H1 (cell line): Measurements from ENCODE around the gene CEP44. TPM values are rescaled to one million over a fixed set of nuclear protein-coding genes. Genes with fewer than 3 reads are reported as not detected.

Experiments used
- CTCF ChIA-PET: fragments of 300-600 bp; sonication (Branson Sonifier 250); formaldehyde crosslinking; loops from one replicate; lab custom pipeline; 2021; ENCODE audit not compliant: partially characterized antibody; lab: Charles Lee
- POLR2A ChIA-PET: fragments of 300-600 bp; sonication (Branson Sonifier 250); formaldehyde crosslinking; loops from one replicate; lab custom pipeline; 2021; ENCODE audit warnings: inconsistent platforms; ENCODE audit not compliant: partially characterized antibody; lab: Charles Lee
- DNase-seq, 2 experiments: peaks; one replicate each; pipeline versions ENCODE4 v3.0.0 to v3.0.0-alpha.2; 2010 to 2022; ENCODE audit warnings: low spot score in 2 of 2, low read depth in 1 of 2, mixed read lengths in 1 of 2
- FAIRE-seq: peaks from 2 replicates; lab custom pipeline; 2011; peaks lifted over from hg19 to GRCh38; lab: Jason Lieb, UNC
- H2AFZ ChIP-seq: 2 replicates; pipeline ENCODE4 v1.8.1; 2012; ENCODE audit warnings: low read length, inconsistent platforms
- H2AK5ac ChIP-seq: 2 replicates; pipeline ENCODE4 v1.6.1; 2013; ENCODE audit warnings: low read depth, low read length
- H2BK120ac ChIP-seq: replicated peaks from 2 replicates; pipeline ENCODE3; 2013; ENCODE audit warnings: low read depth, low read length, inconsistent platforms
- H2BK12ac ChIP-seq: 2 replicates; pipeline ENCODE4 v1.6.1; 2013; ENCODE audit warnings: low read depth, low read length
- H2BK15ac ChIP-seq: 2 replicates; pipeline ENCODE4 v1.6.1; 2013; ENCODE audit warnings: low read length
- H2BK20ac ChIP-seq: 2 replicates; pipeline ENCODE4 v1.6.1; 2013; ENCODE audit warnings: low read length
- H2BK5ac ChIP-seq: 2 replicates; pipeline ENCODE4 v1.6.1; 2013; ENCODE audit warnings: low read depth, low read length
- H3K14ac ChIP-seq: 2 replicates; pipeline ENCODE4 v1.6.1; 2013; ENCODE audit warnings: inconsistent platforms; ENCODE audit not compliant: insufficient read length
- H3K18ac ChIP-seq: 2 replicates; pipeline ENCODE4 v1.6.1; 2013; ENCODE audit warnings: low read length; ENCODE audit errors: extremely low read depth
- H3K23ac ChIP-seq: 2 replicates; pipeline ENCODE4 v1.6.1; 2013; ENCODE audit warnings: inconsistent platforms; ENCODE audit not compliant: insufficient read length
- H3K23me2 ChIP-seq: 2 replicates; pipeline ENCODE4 v1.6.1; 2013; ENCODE audit warnings: low read depth, low read length
- H3K27ac ChIP-seq: 2 replicates; pipeline ENCODE4 v1.6.1; 2011; ENCODE audit warnings: low read depth, low read length, inconsistent platforms
- H3K27me3 ChIP-seq, 4 experiments: replicated peaks in 1 of 4; 1 replicate in 1 of 4; 2 replicates in 3 of 4; pipeline versions ENCODE4 v1.6.1 to v1.8.1; 2011 to 2013; ENCODE audit warnings: low read length in 3 of 4, mild to moderate bottlenecking in 3 of 4, inconsistent platforms in 2 of 4, mixed read lengths in 2 of 4, moderate library complexity in 1 of 4; ENCODE audit not compliant: control insufficient read depth in 3 of 4, insufficient read depth in 3 of 4; ENCODE audit errors: extremely low read depth in 1 of 4
- H3K36me3 ChIP-seq, 4 experiments: 2 replicates each; pipeline versions ENCODE4 v1.6.1 to v1.8.1; 2011 to 2013; ENCODE audit warnings: mild to moderate bottlenecking in 4 of 4, low read length in 3 of 4, moderate library complexity in 2 of 4, control low read depth in 1 of 4, inconsistent platforms in 1 of 4; ENCODE audit not compliant: insufficient read depth in 4 of 4, control insufficient read depth in 2 of 4
- H3K4ac ChIP-seq: replicated peaks from 2 replicates; pipeline ENCODE3; 2013; ENCODE audit warnings: low read length, low read depth, mixed read lengths, inconsistent platforms; ENCODE audit not compliant: insufficient read length
- H3K4me1 ChIP-seq, 4 experiments: replicated peaks in 1 of 4; 1 replicate in 1 of 4; 2 replicates in 3 of 4; pipeline versions ENCODE4 v1.6.1 to v1.8.1; 2011 to 2013; ENCODE audit warnings: low read length in 3 of 4, inconsistent platforms in 2 of 4, mixed read lengths in 1 of 4; ENCODE audit not compliant: insufficient read depth in 4 of 4, control insufficient read depth in 3 of 4
- H3K4me2 ChIP-seq, 2 experiments: 2 replicates each; pipeline versions ENCODE4 v1.6.1 to v1.8.1; 2011 to 2013; ENCODE audit warnings: low read depth in 2 of 2, low read length in 2 of 2, control low read depth in 1 of 2, inconsistent platforms in 1 of 2, mild to moderate bottlenecking in 1 of 2; ENCODE audit not compliant: insufficient read depth in 1 of 2
- H3K4me3 ChIP-seq, 4 experiments: fragments of 200-600, 300-600 bp in 1 of 4; sonication (generic), shearing (Covaris generic), sonication (Bioruptor Twin) in 1 of 4; 2 replicates each; pipeline versions ENCODE4 v1.5.1 to v1.8.1; 2011 to 2016; ENCODE audit warnings: low read length in 4 of 4, low read depth in 3 of 4, control low read depth in 2 of 4, inconsistent platforms in 2 of 4, mild to moderate bottlenecking in 2 of 4, mixed read lengths in 1 of 4, moderate library complexity in 1 of 4; ENCODE audit not compliant: insufficient read depth in 2 of 4; ENCODE audit errors: extremely low read depth in 1 of 4
- H3K56ac ChIP-seq: replicated peaks from 2 replicates; pipeline ENCODE3; 2013; ENCODE audit warnings: low read depth, mild to moderate bottlenecking, mixed read lengths, low read length, inconsistent platforms; ENCODE audit not compliant: insufficient read length
- H3K79me1 ChIP-seq: 2 replicates; pipeline ENCODE4 v1.6.1; 2013; ENCODE audit warnings: low read depth, low read length, control low read depth
- H3K79me2 ChIP-seq, 2 experiments: 2 replicates each; pipeline versions ENCODE4 v1.6.1 to v1.8.1; 2012 to 2013; ENCODE audit warnings: low read length in 2 of 2, mild to moderate bottlenecking in 2 of 2, inconsistent platforms in 1 of 2; ENCODE audit not compliant: insufficient read depth in 2 of 2, control insufficient read depth in 1 of 2
- H3K9ac ChIP-seq, 4 experiments: replicated peaks in 1 of 4; 1 replicate in 1 of 4; 2 replicates in 3 of 4; pipeline versions ENCODE4 v1.6.1 to v1.8.1; 2011 to 2013; ENCODE audit warnings: low read depth in 3 of 4, low read length in 3 of 4, control low read depth in 2 of 4, mild to moderate bottlenecking in 2 of 4, moderate library complexity in 2 of 4, inconsistent platforms in 1 of 4; ENCODE audit errors: extremely low read depth in 1 of 4
- H3K9me3 ChIP-seq, 2 experiments: 2 replicates each; pipeline versions ENCODE4 v1.6.1 to v1.8.1; 2012 to 2013; ENCODE audit warnings: mild to moderate bottlenecking in 2 of 2, moderate library complexity in 2 of 2, control low read depth in 1 of 2, inconsistent platforms in 1 of 2, low read depth in 1 of 2, low read length in 1 of 2, mixed read lengths in 1 of 2; ENCODE audit not compliant: insufficient read depth in 2 of 2
- H4K20me1 ChIP-seq, 2 experiments: replicated peaks in 1 of 2; 2 replicates each; pipeline versions ENCODE3 to v1.8.1; 2011 to 2013; ENCODE audit warnings: inconsistent platforms in 2 of 2, low read length in 2 of 2, mild to moderate bottlenecking in 1 of 2; ENCODE audit not compliant: insufficient read depth in 2 of 2, control insufficient read depth in 1 of 2
- H4K5ac ChIP-seq: 2 replicates; pipeline ENCODE4 v1.6.1; 2013; ENCODE audit warnings: low read length, low read depth, mixed read lengths, inconsistent platforms; ENCODE audit not compliant: insufficient read length
- H4K8ac ChIP-seq: 2 replicates; pipeline ENCODE4 v1.8.0; 2013; ENCODE audit warnings: mild to moderate bottlenecking, moderate library complexity, low read length, inconsistent platforms; ENCODE audit not compliant: insufficient read depth; ENCODE audit errors: extremely low read depth
- H4K91ac ChIP-seq: replicated peaks from 2 replicates; pipeline ENCODE3; 2013; ENCODE audit warnings: low read length, mixed read lengths, inconsistent platforms; ENCODE audit not compliant: insufficient read length
- ATF2 ChIP-seq: IDR thresholded peaks from 2 replicates; pipeline ENCODE4 v1.6.1; 2012; ENCODE audit warnings: low read length, inconsistent platforms
- BACH1 ChIP-seq: IDR thresholded peaks from 2 replicates; pipeline ENCODE4 v1.6.1; 2012; ENCODE audit warnings: low read length, improper control_type of control experiment
- CEBPB ChIP-seq: IDR thresholded peaks from 2 replicates; pipeline ENCODE4 v1.6.1; 2012; ENCODE audit warnings: low read depth, low read length
- JUND ChIP-seq: IDR thresholded peaks from 2 replicates; pipeline ENCODE4 v1.6.1; 2011; ENCODE audit warnings: mild to moderate bottlenecking, improper control_type of control experiment, low read length
- POU5F1 ChIP-seq: IDR thresholded peaks from 2 replicates; pipeline ENCODE4 v1.6.1; 2011; ENCODE audit warnings: low read depth, mild to moderate bottlenecking, low read length, moderate library complexity
- SAP30 ChIP-seq: fragments of 300-600 bp; sonication (generic); IDR thresholded peaks from 2 replicates; pipeline ENCODE4 v1.7.1; 2012; ENCODE audit warnings: low read length, moderate library complexity, mild to moderate bottlenecking, inconsistent platforms; ENCODE audit not compliant: insufficient read depth, insufficient replicate concordance
- SP1 ChIP-seq: IDR thresholded peaks from 2 replicates; pipeline ENCODE4 v1.6.1; 2011; ENCODE audit warnings: low read depth, low read length
- WGBS, 2 experiments: shearing (Covaris generic) in 1 of 2; methylation state at CpG; one replicate each; pipeline versions ENCODE4 v1.1.6 to v1.1.7; 2013 to 2015; ENCODE audit warnings: low lambda C conversion rate in 2 of 2, mixed read lengths in 2 of 2, inconsistent platforms in 1 of 2, low coverage in 1 of 2, missing lambda C conversion rate in 1 of 2; ENCODE audit not compliant: insufficient replicate concordance in 2 of 2, insufficient coverage in 1 of 2, insufficient read length in 1 of 2; ENCODE audit errors: extremely low coverage in 1 of 2, missing lambda C conversion rate in 1 of 2; 5-methylcytosine and 5-hydroxymethylcytosine counted together
- polyA plus RNA-seq, 7 experiments: library from polyadenylated mRNA; depleted of rRNA in 3 of 7; stranded (reverse) in 5 of 7; unstranded in 2 of 7; fragments of >200 nt in 5 of 7; fragments of 200-250 nt in 2 of 7; gene quantifications; 1 replicate in 5 of 7; 2 replicates in 1 of 7; 4 replicates in 1 of 7; pipeline versions ENCODE4 v1.2.1 to v1.2.3, GENCODE V29; 2011 to 2013; ENCODE audit warnings: missing spikeins in 2 of 7, mixed read lengths in 2 of 7
- total RNA-seq: library from RNA; stranded (reverse); fragmentation: NEBNext Ultra II Directional; extraction: Animal tissue kit (Norgen Biotek cat#: 25700); gene quantifications from 2 replicates; pipeline ENCODE4 v1.2.1, GENCODE V29; 2021

Gene CEP44
- total and polyA plus RNA-seq, 2 of the 8 experiments (the other 6 are each of a cell fraction or from before 2014, with no cell fraction given): 3.4 to 17.1 TPM

DNA sequence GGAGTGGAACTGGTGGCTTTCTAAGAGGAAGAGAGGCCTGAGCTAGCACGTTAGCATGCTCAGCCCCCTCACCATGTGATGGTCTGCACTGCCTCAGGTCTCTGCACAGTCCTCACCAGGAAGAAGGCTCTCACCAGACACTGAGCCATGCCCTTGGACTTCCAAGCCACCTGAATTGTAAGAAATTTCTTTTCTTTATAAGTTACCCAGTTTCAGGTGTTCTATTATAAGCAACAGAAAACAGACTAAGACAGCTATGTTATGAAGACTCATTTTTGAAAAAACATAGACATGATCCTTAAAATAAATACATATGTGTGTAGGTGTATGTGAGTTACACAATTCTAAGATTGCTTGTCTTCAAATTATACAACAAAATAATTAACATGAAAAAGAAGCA lies 74.7 kb downstream of the CEP44 start:
- H4K5ac ChIP-seq: no peak overlapping the region
- H3K56ac ChIP-seq: no peak overlapping the region
- H2AFZ ChIP-seq: no peak overlapping the region
- H2BK15ac ChIP-seq: no peak overlapping the region
- H3K27ac ChIP-seq: no peak overlapping the region
- TF ChIP-seq CEBPB (no peak), BACH1 (no peak), ATF2 (no peak), POU5F1 (no peak), SP1 (no peak), JUND (no peak), SAP30 (no peak)
- DNase-seq (no peak), FAIRE-seq (no peak)
- H4K8ac ChIP-seq: no peak overlapping the region
- H3K4me1 ChIP-seq: no peaks in the 10 kb centered on the region
- no peak overlapping the region for H3K9ac ChIP-seq
- H2BK20ac ChIP-seq: no peak overlapping the region
- no peak overlapping the region for H3K18ac ChIP-seq
- 0 out of 4 replicates have a peak, but pooled peaks cover 0 to 4% of the 10 kb centered on the region in 2 experiments for H3K9me3 ChIP-seq
- ChIA-PET CTCF (interaction anchor here (0.7 to 4.8 kb wide), 3 partner anchors 218 to 355 kb away, joined by 3 to 20 read pairs (median 3); no protein-coding TSS in a partner anchor), POLR2A (no interaction called here)
- H3K14ac ChIP-seq: no peak overlapping the region
- H4K91ac ChIP-seq: no peak overlapping the region
- no peak overlapping the region for H3K4ac ChIP-seq
- 100% methylated on average over 1 of the region's 1 CpG; no CpG with 5 or more reads in 1 of the 2 experiments for WGBS, 2 experiments
- no peaks in the 10 kb centered on the region for H3K79me2 ChIP-seq
- H3K23me2 ChIP-seq: no peaks in the 10 kb centered on the region; the same call in 1 of the 2 replicates
- no peak overlapping the region for H3K23ac ChIP-seq
- H3K79me1 ChIP-seq: no peaks in the 10 kb centered on the region
- no peak overlapping the region for H3K4me3 ChIP-seq
- no peaks in the 10 kb centered on the region for H3K27me3 ChIP-seq
- H2AK5ac ChIP-seq: no peak overlapping the region
- H2BK5ac ChIP-seq: no peak overlapping the region
- no peak overlapping the region for H2BK12ac ChIP-seq
- H4K20me1 ChIP-seq: no peaks in the 10 kb centered on the region
- H3K36me3 ChIP-seq: no peaks in the 10 kb centered on the region
- H3K4me2 ChIP-seq: no peak overlapping the region
- no peak overlapping the region for H2BK120ac ChIP-seq
